Cortex of kidney (tissue), 1 donor: ENCODE measurements around the gene CKMT2.

Source experiments
- DNase-seq: peaks from one replicate; lab custom pipeline; 2025; lab: John Stamatoyannopoulos, UW

Gene CKMT2

DNA sequence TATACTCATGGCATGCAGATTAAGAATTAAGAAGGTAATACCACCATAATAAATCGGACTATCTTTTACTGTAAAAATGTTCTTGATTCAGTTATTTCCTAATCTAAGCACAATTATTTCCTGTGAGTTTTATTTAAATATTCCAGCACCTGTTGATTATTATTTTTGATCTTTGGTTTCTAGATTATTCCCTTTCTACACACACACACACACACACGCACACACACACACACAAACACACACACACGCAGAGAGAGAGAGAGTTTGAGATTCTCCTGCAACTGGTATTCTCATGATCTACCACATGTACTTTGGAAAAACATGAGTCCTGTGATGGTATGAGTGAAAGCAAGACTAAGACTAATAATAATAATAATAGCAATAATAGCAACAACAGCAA, 17.0 kb upstream of the CKMT2 start:
- DNase-seq, result no peak

- no peak for DNase-seq
Observed at GRCh38 chr5:81219389-81219788, 13.7 kb upstream of the CKMT2 start.

GRCh38 chr5:81222285-81222684, 10.8 kb upstream of the CKMT2 start:
- DNase-seq, result no peak

- no peak for DNase-seq
Observed at GRCh38 chr5:81225463-81225862, 7.7 kb upstream of the CKMT2 start.

- DNase-seq, result no peak
Observed at GRCh38 chr5:81226286-81226685, 6.8 kb upstream of the CKMT2 start.

DNA sequence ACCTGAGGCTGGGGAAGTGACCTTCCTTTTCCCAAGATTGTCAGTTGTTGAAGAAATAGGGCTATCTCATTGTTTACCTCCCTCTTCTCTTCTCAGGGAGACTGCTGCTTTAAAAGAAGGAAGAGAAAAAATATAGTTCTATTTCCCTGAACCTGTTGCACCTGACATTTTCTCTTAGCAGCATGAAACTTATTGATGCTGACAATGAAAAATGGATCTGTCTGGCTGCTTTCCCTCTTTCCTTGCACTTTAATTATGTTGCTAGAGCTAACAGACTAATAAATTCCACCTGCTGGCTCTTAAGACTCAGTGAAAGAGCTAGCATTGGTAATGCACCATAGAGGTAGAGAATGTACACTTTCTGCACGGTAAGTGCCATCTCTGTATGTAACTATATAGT, 6.2 kb upstream of the CKMT2 start:
- DNase-seq, result no peak

- no peak for DNase-seq
Observed at GRCh38 chr5:81228084-81228483, 5.0 kb upstream of the CKMT2 start.

DNA sequence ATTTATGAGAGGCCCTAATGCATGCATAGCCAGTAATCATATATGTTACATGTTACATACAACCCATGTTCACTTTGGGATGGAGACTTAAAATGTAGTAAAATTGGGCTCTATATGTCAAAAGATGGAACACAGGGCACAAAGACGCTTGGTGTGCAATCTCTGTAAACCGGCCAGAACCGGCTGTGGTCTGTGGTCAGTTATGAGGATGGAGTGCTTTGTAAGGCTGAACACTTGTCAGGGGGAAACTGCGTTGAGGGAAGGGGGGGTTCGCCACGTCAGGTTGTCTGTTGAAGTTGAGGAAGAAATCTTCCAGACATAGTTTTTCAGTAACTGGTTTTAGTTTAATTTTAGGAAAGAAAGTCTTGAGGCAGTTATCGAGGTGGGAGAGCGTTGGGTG, 2.7 kb upstream of the CKMT2 start:
- DNase-seq, result no peak

GRCh38 chr5:81232464-81233079, 550 bp upstream of the CKMT2 start:
- no peak for DNase-seq

- DNase-seq, result no peak
Observed at GRCh38 chr5:81234299-81234698, 1.2 kb downstream of the CKMT2 start.

DNA sequence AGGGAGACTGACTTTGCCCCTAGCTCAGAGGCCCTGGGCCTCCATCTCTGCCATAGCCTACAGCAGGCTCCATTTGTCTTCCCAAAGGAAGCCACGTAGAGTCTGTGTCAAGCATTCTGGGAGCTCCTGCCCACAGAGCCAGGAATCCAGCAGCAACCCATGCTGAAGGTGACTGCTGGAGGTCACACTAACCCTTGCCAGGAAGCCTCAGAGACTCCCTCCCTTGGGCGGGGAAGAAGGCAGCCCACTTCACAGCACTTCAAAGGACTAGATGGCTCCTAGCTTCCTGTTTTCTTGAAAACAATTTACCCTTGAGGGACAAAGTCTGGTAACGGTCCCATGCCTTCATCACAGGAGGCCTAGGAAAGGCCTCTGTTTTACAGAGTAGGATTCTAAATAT, 1.7 kb downstream of the CKMT2 start:
- DNase-seq, result no peak

DNA sequence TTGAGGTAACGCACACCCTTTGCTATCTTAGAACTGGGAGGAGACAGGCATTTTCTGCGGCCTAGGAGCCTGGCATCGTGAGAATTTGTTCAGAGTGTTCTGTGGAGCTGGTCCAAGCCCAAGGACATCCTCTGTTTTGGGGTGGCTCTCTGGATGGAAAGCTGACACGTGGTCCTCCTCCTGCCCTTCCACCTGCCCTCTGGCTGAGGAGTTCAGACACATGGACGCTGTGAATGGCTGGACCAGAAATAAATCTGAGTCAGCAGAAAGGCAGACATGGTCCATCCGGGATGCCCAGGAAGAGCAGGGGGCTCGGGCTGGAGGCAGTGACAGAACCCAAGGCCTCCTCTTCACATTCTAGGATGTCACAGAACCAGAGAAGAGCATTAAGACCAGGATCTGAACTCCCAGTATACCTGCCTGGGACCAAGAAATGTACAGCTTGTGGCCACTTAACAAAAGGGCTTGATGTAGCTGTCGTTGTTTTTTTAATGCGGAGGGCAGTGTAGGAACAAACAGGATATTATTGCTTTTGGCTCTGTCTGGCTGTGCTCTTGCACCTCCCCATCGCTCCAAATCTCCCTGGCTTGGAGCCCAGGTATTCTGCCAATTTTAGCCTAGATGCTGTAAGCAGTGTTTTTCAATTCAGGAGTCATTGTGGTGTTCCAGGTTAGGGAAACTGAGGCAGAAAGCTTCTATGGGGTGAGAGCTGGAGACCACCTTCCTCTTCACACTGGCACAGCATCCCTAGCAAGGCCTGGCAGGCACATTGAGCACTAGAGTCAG, 2.4 kb downstream of the CKMT2 start:
- no peak for DNase-seq

DNA sequence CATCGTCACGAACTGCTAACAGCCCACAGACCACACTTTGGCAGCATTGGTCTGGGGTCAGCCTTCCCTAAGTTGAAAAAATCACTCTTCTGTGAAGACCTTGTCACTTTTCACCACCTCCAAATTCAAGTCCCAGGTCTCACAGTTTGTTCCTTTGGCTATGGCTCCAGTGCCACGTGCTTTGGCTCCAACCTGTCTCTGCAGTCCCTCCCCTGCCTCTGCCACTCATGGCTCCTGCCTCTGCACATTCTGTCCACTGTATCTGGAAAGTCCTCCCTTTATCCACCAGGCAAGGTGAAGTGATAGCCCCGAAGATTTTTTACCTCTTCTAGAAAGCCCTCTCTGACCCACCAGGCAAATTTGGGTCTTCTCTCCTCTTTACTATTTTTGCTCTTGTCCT, 5.3 kb downstream of the CKMT2 start:
- no peak for DNase-seq

- DNase-seq, result no peak
Observed at GRCh38 chr5:81239613-81240012, 6.5 kb downstream of the CKMT2 start.

- no peak for DNase-seq
Observed at GRCh38 chr5:81241001-81241400, 7.9 kb downstream of the CKMT2 start.

- no peak for DNase-seq
Observed at GRCh38 chr5:81241961-81242648, 9.0 kb downstream of the CKMT2 start.

DNA sequence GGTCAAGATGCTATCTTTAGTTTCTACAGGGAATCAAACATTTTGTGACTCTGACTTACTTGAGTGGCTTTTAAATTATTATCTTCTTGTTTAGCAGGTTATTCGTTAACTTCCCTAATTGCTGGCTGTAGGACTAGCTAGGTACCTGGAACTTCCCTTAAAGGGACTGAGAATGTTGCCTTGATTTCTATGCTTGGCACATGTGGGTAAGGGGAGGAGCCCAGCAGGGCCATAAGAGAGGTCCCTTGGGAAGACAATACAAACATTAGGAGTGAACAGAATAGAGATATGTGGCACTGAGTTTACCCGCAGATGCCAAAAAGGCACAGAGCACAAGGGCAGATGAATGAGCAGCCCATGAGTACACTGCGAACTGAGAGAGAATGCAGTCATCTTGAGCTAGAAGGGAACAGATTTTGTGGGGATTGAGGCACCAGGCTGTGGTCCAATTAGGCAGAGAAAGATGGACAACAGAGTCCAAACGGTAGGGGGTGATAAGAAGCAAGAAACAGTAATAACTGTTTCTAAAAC, 9.8 kb downstream of the CKMT2 start:
- no peak for DNase-seq

DNA sequence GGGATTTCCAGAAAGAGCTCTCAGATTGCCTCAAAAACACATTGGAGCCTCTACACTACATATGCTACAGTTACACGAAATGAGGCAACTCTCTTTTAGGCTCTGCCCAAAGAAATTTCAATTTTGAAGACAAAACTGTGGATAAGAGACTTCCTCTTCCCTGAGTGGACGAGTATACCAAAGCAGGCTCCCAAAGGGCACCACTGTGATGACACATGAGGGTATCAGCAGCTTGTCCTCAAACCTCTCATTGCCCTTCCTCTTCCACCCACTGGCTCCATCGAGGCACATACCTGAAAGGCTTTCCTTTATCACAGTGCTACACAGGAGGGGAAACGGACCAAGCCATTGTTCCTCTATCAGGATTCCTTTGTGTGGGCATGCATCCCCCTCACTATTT, 11.3 kb downstream of the CKMT2 start:
- no peak for DNase-seq

GRCh38 chr5:81245871-81246235, 12.7 kb downstream of the CKMT2 start:
- no peak for DNase-seq

- no peak for DNase-seq
Observed at GRCh38 chr5:81246697-81247096, 13.6 kb downstream of the CKMT2 start.

- no peak for DNase-seq
Observed at GRCh38 chr5:81247441-81247972, 14.4 kb downstream of the CKMT2 start.

DNA sequence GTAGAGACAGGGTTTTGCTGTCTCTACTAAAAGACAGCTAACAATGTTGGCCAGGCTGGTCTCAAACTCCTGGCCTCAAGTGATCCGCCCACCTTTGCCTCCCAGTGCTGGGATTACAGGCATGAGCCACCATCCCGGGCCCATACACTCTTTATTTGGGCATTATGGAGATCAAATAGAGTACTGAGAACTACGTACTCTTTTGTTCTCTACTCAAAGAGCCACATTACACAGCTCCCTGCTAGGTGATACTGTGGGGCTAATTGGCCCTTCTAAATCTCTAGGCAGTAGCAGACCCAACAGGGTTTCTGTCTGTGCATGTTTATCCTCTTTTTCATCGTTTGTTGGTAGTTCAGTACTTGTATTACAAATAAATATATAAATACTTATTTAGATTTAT, 16.1 kb downstream of the CKMT2 start:
- no peak for DNase-seq

- no peak for DNase-seq
Observed at GRCh38 chr5:81250004-81250403, 16.9 kb downstream of the CKMT2 start.
